HG02938 (cell line): ENCODE measurements around the gene SIK2.

Experiments used
- ATAC-seq: cut with Tn5 transposase; IDR thresholded peaks from one replicate; pipeline ENCODE4 v1.9.1; 2021; ENCODE audit warnings: mild to moderate bottlenecking, moderate library complexity; ENCODE audit not compliant: unreplicated experiment

Gene SIK2

GRCh38 chr11:111727431-111727830 is 125.2 kb downstream of the SIK2 start:
- ATAC-seq: no peak

DNA sequence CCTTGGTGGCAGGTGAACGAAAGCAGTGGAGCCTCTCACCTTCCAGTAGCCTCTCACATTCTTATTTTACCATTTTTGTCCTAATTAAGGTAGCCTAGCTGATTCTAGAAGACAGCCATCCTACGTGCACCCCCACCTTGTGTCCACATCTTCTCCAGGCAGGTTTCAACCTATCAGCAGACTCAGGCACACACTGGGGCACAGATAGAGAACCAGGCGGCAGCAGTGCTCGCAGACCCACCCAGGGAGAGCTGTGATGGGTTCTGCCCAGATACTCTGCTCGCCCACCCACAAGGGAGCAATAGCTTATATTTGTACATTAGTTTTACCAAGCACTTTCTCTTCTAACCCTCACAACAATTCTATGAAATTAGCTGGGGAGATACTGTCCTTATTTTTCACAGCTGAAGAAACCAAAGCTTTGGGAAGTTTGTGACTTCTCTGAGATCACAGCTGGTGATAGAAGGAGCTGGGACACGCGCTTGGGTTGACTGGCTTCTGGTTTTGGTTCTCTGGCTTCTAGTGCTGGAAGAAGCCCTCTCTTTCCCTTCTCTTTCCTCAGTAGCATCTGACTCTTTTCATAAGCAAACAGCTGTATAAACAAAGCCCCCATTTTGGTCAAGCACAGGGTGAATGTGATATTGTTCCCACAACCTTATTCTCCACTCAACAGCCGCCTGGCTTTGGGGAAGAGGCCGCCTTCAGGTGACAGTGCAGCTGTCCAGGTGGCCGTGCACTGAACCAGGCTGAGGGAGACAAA is 127.0 kb downstream of the SIK2 start:
- ATAC-seq: no peak

DNA sequence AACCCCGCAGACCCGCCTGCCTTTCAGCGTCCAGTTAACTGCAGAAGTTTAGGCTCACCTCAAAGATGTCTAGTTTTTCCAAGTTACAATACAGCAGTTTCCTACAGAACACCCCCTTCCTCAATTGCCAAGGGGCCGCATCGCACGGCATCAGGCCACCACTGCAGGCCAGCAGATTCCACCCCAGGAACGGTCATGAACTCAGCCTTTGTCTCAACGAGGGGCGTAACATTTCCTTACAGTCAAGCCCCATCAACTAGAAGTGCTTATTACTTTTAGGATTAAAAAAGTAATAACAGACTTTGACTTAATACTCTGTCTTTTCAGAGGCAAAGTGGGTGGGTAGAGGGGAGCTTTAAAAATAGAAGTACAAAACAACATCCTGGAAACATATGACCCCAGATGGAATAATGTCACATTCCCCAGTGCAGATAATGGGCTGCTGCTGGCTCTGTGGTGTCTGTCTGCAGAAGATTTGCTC is 127.6 kb downstream of the SIK2 start:
- ATAC-seq: no peak

- no peak for ATAC-seq
Observed at GRCh38 chr11:111730871-111731591, 128.8 kb downstream of the SIK2 start.

- ATAC-seq: no peak
Observed at GRCh38 chr11:111731821-111732220, 129.6 kb downstream of the SIK2 start.

GRCh38 chr11:111733016-111733415 is 130.8 kb downstream of the SIK2 start:
- ATAC-seq: no peak

GRCh38 chr11:111733611-111734088 is 131.4 kb downstream of the SIK2 start:
- ATAC-seq: no peak

DNA sequence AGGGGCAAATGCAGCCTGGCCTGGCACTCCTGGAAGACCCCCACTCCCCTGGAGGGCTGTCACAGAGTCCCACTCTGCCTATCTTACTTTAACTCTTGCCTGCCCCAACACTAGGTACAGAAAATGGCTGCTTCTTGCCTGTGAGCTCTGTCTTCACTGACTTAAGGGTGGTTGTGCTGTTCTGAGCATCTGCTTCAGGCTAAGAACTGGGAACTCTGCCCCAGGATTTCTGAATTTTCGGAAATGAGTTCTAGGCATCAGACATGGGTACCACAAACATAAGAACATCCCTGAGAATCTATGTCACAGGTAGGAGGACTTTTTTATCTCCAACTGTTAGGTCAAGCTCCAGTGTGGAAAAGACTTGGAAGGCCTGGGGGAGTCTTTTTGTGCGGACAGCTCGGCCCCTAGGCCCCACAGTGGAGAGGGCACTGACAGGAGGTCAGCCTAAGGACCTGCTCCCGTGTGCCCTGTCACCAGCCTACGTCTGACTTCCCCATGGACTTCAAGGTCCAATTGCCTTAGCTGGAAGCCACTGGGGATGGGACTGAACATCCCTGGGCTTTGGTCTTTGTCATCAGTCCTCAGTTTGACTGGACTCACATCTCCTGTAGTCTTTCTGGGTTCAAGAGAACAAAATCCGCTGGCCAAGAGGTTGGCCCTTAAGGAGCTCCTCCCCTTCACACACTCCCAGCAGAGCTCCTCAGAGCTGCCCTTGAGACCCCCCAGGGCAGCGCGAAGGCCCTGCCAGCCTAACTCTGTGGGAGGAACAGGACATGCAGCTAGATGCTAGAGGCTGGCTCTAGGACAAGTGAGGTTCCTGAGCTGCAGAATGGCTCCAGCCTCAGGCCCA is 132.1 kb downstream of the SIK2 start:
- no peak for ATAC-seq

DNA sequence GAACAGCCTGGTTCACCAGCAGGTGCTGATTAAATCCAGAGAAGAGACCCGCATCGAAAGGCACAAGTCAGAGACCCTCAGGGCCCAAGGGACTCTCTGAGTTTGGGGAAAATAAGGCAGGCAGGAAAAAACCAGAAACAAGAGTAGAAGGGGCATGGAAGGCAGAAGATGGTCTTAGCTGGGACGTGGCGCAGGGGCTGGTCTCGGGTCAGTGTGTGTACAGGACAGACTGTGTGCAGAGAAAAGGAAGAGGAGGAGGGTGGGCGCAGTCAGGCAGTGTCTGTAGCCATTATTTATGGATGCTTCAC is 132.7 kb downstream of the SIK2 start:
- no peak for ATAC-seq

GRCh38 chr11:111735262-111736116 is 133.2 kb downstream of the SIK2 start:
- no peak for ATAC-seq

DNA sequence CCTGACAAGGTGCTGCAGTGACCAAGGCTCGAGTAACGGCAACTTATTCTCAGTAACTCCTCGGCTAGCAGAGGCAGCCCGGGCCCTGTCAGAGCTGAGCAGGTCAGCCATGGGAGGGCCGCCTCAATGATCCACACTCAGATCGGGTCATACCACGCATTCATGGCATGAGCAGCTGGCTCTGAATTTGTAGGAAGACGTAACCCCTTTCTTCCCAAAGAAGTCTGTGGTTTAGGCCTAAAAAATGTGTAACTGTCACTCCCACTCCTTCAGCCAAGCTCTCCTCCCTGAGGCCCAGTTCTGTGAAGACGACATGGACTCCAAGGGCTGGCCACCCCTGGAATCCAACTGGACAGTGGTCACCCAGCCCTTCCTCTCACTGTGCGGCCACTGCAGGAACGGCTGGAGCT is 133.9 kb downstream of the SIK2 start:
- ATAC-seq: no peak

- ATAC-seq: no peak
Observed at GRCh38 chr11:111736621-111737443, 134.6 kb downstream of the SIK2 start.

DNA sequence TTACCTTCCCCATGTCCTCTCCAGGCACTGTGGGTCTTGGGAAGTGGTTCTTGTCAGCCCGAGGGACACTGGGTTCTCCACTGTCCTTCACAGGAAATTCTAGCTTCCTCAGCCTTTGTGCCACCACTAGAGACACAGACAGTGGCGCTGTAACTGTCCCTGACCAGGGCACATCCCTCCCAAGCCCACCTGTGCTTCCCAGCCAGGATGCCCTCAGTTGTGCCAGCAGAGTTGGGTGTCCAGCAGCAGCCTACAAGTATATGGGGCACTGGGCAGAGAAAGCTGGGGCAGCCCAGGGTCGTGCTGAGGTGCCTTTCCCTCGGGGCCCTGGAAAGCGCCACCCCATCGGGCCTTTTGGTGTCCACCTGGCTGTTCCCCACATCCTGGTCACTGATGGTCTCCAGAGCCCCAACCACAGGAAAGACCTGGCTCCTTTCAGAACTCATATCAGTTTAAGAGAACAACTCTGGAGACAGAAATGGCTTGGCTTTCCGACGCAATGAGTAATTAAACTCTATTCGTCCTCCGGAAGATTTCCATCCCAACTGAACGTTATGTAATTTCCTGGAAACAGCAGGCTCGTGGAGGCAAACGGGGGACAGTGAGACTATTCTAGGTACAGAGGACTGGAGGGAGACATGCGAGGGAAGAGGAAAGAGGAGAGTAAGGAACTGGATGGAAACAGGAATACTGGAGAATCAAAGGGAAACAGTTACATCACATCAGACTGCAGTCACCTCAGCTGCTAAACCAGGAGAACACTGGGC is 135.4 kb downstream of the SIK2 start:
- ATAC-seq: no peak

DNA sequence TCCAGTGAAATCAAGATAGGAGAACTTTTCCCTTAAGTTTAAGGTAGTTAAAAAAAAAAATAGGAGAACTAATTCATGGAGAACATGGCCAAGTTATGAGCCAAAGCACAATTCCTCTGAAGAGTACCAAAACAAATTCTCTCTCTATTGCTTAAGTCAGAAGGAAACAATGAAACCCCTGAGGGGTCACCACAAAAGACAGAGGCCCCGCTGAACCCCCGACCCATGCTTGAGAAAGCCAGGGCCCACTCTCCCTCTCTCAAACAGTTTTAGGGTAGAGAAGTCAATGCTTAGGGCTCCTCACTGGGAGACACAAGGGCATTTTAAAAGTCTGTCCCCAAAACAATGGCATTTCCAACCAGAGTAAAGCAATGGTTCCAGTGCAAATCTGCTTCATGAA is 137.1 kb downstream of the SIK2 start:
- ATAC-seq: no peak

GRCh38 chr11:111741751-111742150 is 139.5 kb downstream of the SIK2 start:
- no peak for ATAC-seq

DNA sequence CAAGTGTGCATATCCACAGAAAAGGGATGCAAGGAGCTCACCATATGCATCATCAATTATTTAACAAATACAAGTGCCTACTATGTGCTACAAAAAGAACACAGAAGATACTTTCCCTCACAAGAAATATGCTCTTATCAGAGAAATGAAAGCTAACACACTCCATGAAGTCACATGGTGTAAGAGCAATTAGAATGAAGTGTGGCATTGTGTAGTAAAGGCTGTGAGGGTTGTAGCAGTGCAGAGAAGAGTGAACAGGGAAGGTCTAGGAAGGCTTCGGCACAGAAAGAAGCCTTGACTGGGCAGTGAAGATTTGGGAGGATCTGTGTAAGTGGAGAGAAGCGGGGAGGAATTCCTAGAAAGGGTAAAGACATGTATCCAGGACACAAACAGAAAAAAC is 141.5 kb downstream of the SIK2 start:
- ATAC-seq: no peak

DNA sequence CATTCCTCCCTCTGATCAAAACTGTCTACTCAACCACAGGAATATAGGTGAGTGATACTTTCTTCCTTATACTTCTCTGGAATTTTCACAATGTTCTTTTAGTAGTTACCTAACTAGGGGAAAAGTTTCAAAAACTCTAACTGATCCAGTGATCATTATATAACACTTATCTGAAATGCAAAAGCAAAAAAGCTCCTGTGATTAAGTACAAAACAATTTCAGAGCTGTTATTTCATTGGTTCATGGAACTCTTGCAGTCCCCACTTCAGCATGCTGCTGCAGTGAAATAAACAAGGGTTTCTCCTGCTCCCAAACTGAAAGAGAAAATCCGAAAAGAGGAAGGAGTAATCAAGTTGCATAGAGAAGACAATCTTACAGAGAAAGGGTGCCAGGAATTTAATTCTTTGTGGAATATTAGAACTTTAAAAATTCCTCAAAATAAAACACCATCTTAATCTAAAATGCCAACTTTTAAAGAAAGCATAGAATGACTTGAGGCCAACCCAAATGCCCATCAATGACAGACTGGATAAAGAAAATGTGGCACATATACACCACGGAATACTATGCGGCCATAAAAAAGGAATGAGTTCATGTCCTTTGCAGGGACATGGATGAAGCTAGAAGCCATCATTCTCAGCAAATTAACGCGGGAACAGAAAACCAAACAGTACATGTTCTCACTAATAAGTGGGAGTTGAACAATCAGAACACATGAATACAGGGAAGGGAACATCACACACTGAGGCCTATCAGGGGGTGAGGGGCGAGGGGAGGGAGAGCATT is 143.7 kb downstream of the SIK2 start:
- ATAC-seq: no peak
